GM21737 (cell line): ENCODE results near the gene C2CD5.
A peak's percentile ranks its signal among the peaks of the same experiment; 100 is the strongest.
"Not testable (repeated sequence)": the region's sequence is repeated elsewhere in the genome, so short reads cannot be mapped to it uniquely, and the experiment has no call there.

Experiments
- ATAC-seq: cut with Tn5 transposase; IDR thresholded peaks from one replicate; pipeline ENCODE4 v1.9.1; 2021; ENCODE audit warnings: mild to moderate bottlenecking, moderate library complexity; ENCODE audit not compliant: unreplicated experiment

Gene C2CD5

GRCh38 chr12:22536346-22536945, 7.9 kb downstream of the C2CD5 start:
- no peak for ATAC-seq

GRCh38 chr12:22535478-22535877, 8.9 kb downstream of the C2CD5 start:
- ATAC-seq: no peak

- ATAC-seq: no peak
Observed at GRCh38 chr12:22535038-22535437, 9.3 kb downstream of the C2CD5 start.

- no peak for ATAC-seq
Observed at GRCh38 chr12:22533155-22533554, 11.2 kb downstream of the C2CD5 start.

- no peak for ATAC-seq
Observed at GRCh38 chr12:22532317-22532716, 12.0 kb downstream of the C2CD5 start.

- no peak for ATAC-seq
Observed at GRCh38 chr12:22531205-22531604, 13.1 kb downstream of the C2CD5 start.

- ATAC-seq: peak; percentile 73
Observed at GRCh38 chr12:22529281-22530060, 14.9 kb downstream of the C2CD5 start.

- no peak for ATAC-seq
Observed at GRCh38 chr12:22527999-22528398, 16.3 kb downstream of the C2CD5 start.

- ATAC-seq: no peak
Observed at GRCh38 chr12:22526836-22527235, 17.5 kb downstream of the C2CD5 start.

- no peak for ATAC-seq
Observed at GRCh38 chr12:22525426-22525825, 18.9 kb downstream of the C2CD5 start.

GRCh38 chr12:22518998-22519397, 25.3 kb downstream of the C2CD5 start:
- no peak for ATAC-seq

- no peak for ATAC-seq
Observed at GRCh38 chr12:22518060-22518719, 26.2 kb downstream of the C2CD5 start.

- no peak for ATAC-seq
Observed at GRCh38 chr12:22514875-22515274, 29.5 kb downstream of the C2CD5 start.

GRCh38 chr12:22505826-22506225, 38.5 kb downstream of the C2CD5 start:
- no peak for ATAC-seq

GRCh38 chr12:22500100-22500499, 44.2 kb downstream of the C2CD5 start:
- ATAC-seq: no peak

- ATAC-seq: no peak
Observed at GRCh38 chr12:22499445-22499844, 44.9 kb downstream of the C2CD5 start.

GRCh38 chr12:22494319-22494718, 50.0 kb downstream of the C2CD5 start:
- no peak for ATAC-seq

- ATAC-seq: no peak
Observed at GRCh38 chr12:22491034-22491433, 53.3 kb downstream of the C2CD5 start.

- ATAC-seq: no peak
Observed at GRCh38 chr12:22488478-22488877, 55.9 kb downstream of the C2CD5 start.

- ATAC-seq: not testable (repeated sequence)
Observed at GRCh38 chr12:22487683-22488082, 56.7 kb downstream of the C2CD5 start.

GRCh38 chr12:22481547-22482104, 62.7 kb downstream of the C2CD5 start:
- ATAC-seq: no peak

GRCh38 chr12:22480814-22481213, 63.5 kb downstream of the C2CD5 start:
- not testable (repeated sequence) for ATAC-seq
